HepG2 (cell line): ENCODE measurements around the gene RNH1. TPM values are rescaled to one million over a fixed set of nuclear protein-coding genes. Genes with fewer than 3 reads are reported as not detected.

ENCODE experiments used
- ATM ChIP-seq: fragments of 450-650 bp; IDR thresholded peaks from 2 replicates; pipeline ENCODE4 v1.7.1; 2017; ENCODE audit warnings: mild to moderate bottlenecking, borderline replicate concordance
- IRF9 ChIP-seq: sonication (generic); formaldehyde crosslinking; IDR thresholded peaks from 2 replicates; pipeline ENCODE4 v1.8.0; 2022; ENCODE audit warnings: missing genetic modification reagents, mild to moderate bottlenecking, borderline replicate concordance
- KDM4B ChIP-seq: sonication (generic); formaldehyde crosslinking; IDR thresholded peaks from 2 replicates; pipeline ENCODE4 v1.4.0; 2020; ENCODE audit warnings: missing genetic modification reagents
- NFYC ChIP-seq: IDR thresholded peaks from 2 replicates; pipeline ENCODE4 v1.6.1; 2016; ENCODE audit warnings: missing genetic modification reagents, missing compliant biosample characterization
- POLR2AphosphoS5 ChIP-seq: IDR thresholded peaks from 2 replicates; pipeline ENCODE4 v1.6.1; 2012; ENCODE audit warnings: low read depth, low read length
- SAP130 ChIP-seq: IDR thresholded peaks from 2 replicates; pipeline ENCODE4 v1.6.1; 2016; ENCODE audit warnings: low read depth
- SSRP1 ChIP-seq: IDR thresholded peaks from 2 replicates; pipeline ENCODE4 v1.6.1; 2016; ENCODE audit warnings: control low read depth
- ZNF234 ChIP-seq: sonication (generic); formaldehyde crosslinking; conservative IDR thresholded peaks from 2 replicates; pipeline ENCODE4 v1.5.1; 2020; ENCODE audit warnings: mild to moderate bottlenecking, missing genetic modification reagents
- ZNF44 ChIP-seq: sonication (generic); formaldehyde crosslinking; IDR thresholded peaks from 2 replicates; pipeline ENCODE4 v1.5.1; 2020; ENCODE audit warnings: mild to moderate bottlenecking, missing genetic modification reagents
- ZNF557 ChIP-seq: sonication (generic); formaldehyde crosslinking; IDR thresholded peaks from 2 replicates; pipeline ENCODE4 v1.4.0; 2020; ENCODE audit warnings: missing genetic modification reagents
- ZNF678 ChIP-seq: sonication (generic); formaldehyde crosslinking; IDR thresholded peaks from 2 replicates; pipeline ENCODE4 v1.4.0; 2020; ENCODE audit warnings: mild to moderate bottlenecking, missing genetic modification reagents
- ZNF773 ChIP-seq: sonication (generic); formaldehyde crosslinking; IDR thresholded peaks from 2 replicates; pipeline ENCODE4 v1.4.0; 2020; ENCODE audit warnings: missing genetic modification reagents, borderline replicate concordance
- polyA plus RNA-seq, 8 experiments: library from polyadenylated mRNA; depleted of rRNA in 3 of 8; stranded (reverse) in 7 of 8; unstranded in 1 of 8; fragments of >200 nt; fragmentation: Illumina TruSeq in 4 of 8; extraction: Trizol in 4 of 8; gene quantifications; 2 replicates each; pipeline versions ENCODE4 v1.2.1 to v1.2.3, GENCODE V29; 2011 to 2016; ENCODE audit warnings: low read depth in 4 of 8, missing spikeins in 1 of 8, mixed read lengths in 1 of 8; ENCODE audit not compliant: insufficient read depth in 1 of 8
- total RNA-seq, 5 experiments: library from RNA; depleted of rRNA; stranded (reverse); fragments of >200 nt; fragmentation: Illumina TruSeq; extraction: Trizol; gene quantifications; 2 replicates each; pipeline ENCODE4 v1.2.3, GENCODE V29; 2016; ENCODE audit warnings: low read depth in 1 of 5
- TF ChIP-seq, protein P1 (sequence below): sonication (generic); formaldehyde crosslinking; IDR thresholded peaks from 2 replicates; pipeline ENCODE4 v1.4.0; 2020; ENCODE audit warnings: mild to moderate bottlenecking, missing genetic modification reagents
- TF ChIP-seq, protein P2 (sequence below): sonication (generic); formaldehyde crosslinking; IDR thresholded peaks from 2 replicates; pipeline ENCODE4 v1.5.0; 2020; ENCODE audit warnings: mild to moderate bottlenecking, missing genetic modification reagents, borderline replicate concordance
- TF ChIP-seq, protein P3 (sequence below): sonication (generic); formaldehyde crosslinking; IDR thresholded peaks from 2 replicates; pipeline ENCODE4 v1.8.0; 2022; ENCODE audit warnings: missing genetic modification reagents, low read depth, mild to moderate bottlenecking, borderline replicate concordance

RNH1 gene
- total and polyA plus RNA-seq, 2 of the 13 experiments (the other 11 are each of a cell fraction or from before 2014, with no cell fraction given) = 36.0 to 74.1 TPM

- TF ChIP-seq, protein P1, sequence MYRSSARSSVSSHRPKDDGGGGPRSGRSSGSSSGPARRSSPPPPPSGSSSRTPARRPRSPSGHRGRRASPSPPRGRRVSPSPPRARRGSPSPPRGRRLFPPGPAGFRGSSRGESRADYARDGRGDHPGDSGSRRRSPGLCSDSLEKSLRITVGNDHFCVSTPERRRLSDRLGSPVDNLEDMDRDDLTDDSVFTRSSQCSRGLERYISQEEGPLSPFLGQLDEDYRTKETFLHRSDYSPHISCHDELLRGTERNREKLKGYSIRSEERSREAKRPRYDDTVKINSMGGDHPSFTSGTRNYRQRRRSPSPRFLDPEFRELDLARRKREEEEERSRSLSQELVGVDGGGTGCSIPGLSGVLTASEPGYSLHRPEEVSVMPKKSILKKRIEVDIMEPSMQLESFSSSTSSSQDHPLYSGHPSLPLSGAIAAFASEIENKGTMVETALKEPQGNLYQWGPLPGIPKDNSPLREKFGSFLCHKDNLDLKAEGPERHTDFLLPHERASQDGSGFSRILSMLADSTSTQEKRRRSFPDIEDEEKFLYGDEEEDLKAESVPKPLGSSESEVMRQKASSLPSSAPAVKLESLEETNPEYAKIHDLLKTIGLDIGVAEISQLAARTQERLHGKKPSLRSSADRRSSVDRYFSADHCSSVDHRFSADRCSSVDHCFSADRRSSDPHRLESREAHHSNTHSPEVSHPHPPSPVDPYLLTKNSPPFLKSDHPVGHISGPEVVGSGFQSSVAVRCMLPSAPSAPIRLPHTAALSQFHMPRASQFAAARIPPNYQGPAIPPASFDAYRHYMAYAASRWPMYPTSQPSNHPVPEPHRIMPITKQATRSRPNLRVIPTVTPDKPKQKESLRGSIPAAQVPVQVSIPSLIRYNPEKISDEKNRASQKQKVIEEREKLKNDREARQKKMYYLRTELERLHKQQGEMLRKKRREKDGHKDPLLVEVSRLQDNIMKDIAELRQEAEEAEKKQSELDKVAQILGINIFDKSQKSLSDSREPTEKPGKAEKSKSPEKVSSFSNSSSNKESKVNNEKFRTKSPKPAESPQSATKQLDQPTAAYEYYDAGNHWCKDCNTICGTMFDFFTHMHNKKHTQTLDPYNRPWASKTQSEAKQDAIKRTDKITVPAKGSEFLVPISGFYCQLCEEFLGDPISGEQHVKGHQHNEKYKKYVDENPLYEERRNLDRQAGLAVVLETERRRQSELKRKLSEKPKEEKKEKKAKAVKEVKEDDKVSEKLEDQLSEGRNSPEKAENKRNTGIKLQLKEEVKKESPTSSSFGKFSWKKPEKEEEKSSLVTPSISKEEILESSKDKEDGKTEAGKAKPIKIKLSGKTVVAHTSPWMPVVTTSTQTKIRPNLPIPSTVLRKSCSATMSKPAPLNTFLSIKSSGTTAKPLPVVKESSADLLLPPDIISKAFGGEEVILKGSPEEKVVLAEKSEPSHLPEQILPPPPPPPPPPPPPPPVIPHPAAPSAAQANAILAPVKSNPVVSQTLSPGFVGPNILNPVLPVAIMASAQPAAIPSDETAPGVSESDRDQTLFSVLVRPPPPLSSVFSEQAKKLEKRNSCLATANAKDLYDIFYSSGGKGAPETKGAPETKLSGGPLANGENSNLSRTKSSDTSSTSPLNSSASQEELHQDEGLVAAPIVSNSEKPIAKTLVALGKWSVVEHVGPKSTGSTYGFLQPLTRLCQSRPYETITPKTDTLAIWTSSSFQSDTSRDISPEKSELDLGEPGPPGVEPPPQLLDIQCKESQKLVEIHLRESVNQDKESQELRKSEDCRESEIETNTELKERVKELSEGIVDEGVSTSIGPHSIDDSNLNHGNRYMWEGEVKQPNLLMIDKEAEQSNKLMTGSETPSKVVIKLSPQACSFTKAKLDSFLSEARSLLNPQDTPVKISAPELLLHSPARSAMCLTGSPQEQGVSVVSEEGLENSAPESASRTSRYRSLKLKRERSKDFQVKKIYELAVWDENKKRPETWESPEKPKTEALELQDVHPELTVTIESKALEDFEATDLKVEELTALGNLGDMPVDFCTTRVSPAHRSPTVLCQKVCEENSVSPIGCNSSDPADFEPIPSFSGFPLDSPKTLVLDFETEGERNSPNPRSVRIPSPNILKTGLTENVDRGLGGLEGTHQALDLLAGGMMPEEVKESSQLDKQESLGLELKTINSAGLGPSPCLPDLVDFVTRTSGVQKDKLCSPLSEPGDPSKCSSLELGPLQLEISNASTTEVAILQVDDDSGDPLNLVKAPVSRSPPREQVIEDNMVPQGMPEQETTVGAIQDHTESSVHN (CRISPR knock-in tag) = no peak; the same call in 1 of the 2 replicates
- TF ChIP-seq ZNF678 (CRISPR knock-in tag) (0 out of 2 replicates have a peak, but pooled peaks have one; percentile 30), ZNF773 (0 out of 2 replicates have a peak, but pooled peaks have one; percentile 65), ZNF234 (no peak; the same call in 1 of the 2 replicates), NFYC (CRISPR knock-in tag) (0 out of 2 replicates have a peak, but pooled peaks have one; percentile 11), ZNF557 (CRISPR knock-in tag) (no peak), IRF9 (CRISPR knock-in tag) (peak; percentile 91), POLR2AphosphoS5 (peak; percentile 74), SSRP1 (peak; percentile 53; the same call in 1 of the 2 replicates), ZNF44 (CRISPR knock-in tag) (peak; percentile 47; the same call in 1 of the 2 replicates), KDM4B (CRISPR knock-in tag) (no peak), SAP130 (peak; percentile 92), ATM (no peak)
- TF ChIP-seq, protein P2, sequence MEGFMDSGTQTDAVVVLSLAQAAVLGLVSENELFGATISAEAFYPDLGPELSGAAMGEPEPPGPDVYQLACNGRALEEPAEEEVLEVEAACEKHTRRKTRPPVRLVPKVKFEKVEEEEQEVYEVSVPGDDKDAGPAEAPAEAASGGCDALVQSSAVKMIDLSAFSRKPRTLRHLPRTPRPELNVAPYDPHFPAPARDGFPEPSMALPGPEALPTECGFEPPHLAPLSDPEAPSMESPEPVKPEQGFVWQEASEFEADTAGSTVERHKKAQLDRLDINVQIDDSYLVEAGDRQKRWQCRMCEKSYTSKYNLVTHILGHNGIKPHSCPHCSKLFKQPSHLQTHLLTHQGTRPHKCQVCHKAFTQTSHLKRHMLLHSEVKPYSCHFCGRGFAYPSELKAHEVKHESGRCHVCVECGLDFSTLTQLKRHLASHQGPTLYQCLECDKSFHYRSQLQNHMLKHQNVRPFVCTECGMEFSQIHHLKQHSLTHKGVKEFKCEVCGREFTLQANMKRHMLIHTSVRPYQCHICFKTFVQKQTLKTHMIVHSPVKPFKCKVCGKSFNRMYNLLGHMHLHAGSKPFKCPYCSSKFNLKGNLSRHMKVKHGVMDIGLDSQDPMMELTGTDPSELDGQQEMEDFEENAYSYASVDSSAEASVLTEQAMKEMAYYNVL = peak; percentile 73; the same call in 1 of the 2 replicates
- TF ChIP-seq, protein P3, sequence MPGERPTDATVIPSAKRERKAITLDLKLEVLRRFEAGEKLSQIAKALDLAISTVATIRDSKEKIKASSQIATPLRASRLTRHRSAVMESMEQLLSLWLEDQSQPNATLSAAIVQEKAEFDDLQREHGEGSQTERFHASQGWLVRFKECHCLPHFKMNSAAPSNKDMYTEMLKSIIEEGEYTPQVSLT (CRISPR knock-in tag) = no peak
Observed at GRCh38 chr11:447923-448731, 58.9 kb downstream of the RNH1 start (continued).
